Osteoblast (primary cell): ENCODE data around the gene SEMA3C. TPM values are rescaled to one million over a fixed set of nuclear protein-coding genes. Genes with fewer than 3 reads are reported as not detected.

Source experiments
- DNase-seq: peaks from one replicate; pipeline ENCODE4 v3.0.0; 2011; ENCODE audit warnings: low spot score, mixed read lengths; ENCODE audit not compliant: insufficient read length; ENCODE audit errors: missing footprints
- H2AFZ ChIP-seq: 2 replicates; pipeline ENCODE4 v1.6.0; 2011; ENCODE audit warnings: mild to moderate bottlenecking, low read length
- H3K27ac ChIP-seq: 2 replicates; pipeline ENCODE4 v1.5.1; 2011; ENCODE audit warnings: mild to moderate bottlenecking, low read depth, low read length, moderate library complexity
- H3K27me3 ChIP-seq: 2 replicates; pipeline ENCODE4 v1.6.0; 2012; ENCODE audit warnings: mild to moderate bottlenecking, control low read depth, inconsistent platforms, low read length, moderate library complexity; ENCODE audit not compliant: insufficient read depth
- H3K36me3 ChIP-seq: 2 replicates; pipeline ENCODE4 v1.5.1; 2011; ENCODE audit warnings: mild to moderate bottlenecking, low read length, control low read depth, moderate library complexity; ENCODE audit not compliant: insufficient read depth
- H3K4me1 ChIP-seq: 2 replicates; pipeline ENCODE4 v1.5.1; 2011; ENCODE audit warnings: mild to moderate bottlenecking, low read length, control low read depth, moderate library complexity; ENCODE audit not compliant: insufficient read depth
- H3K4me2 ChIP-seq: 2 replicates; pipeline ENCODE4 v1.6.0; 2011; ENCODE audit warnings: mild to moderate bottlenecking, low read length; ENCODE audit not compliant: insufficient read depth
- H3K4me3 ChIP-seq: fragments of 200-600 bp; sonication (generic); 3 replicates; pipeline ENCODE4 v1.5.1; 2012; ENCODE audit warnings: mild to moderate bottlenecking, low read length, inconsistent platforms; ENCODE audit not compliant: insufficient read depth
- H3K79me2 ChIP-seq: 2 replicates; pipeline ENCODE4 v1.6.0; 2012; ENCODE audit warnings: mild to moderate bottlenecking, low read length, control low read depth, inconsistent platforms; ENCODE audit not compliant: insufficient read depth
- H3K9me3 ChIP-seq: 2 replicates; pipeline ENCODE4 v1.5.1; 2011; ENCODE audit warnings: low read depth, low read length, control low read depth
- H4K20me1 ChIP-seq: 2 replicates; pipeline ENCODE4 v1.6.0; 2012; ENCODE audit warnings: mild to moderate bottlenecking, low read length, control low read depth; ENCODE audit not compliant: insufficient read depth
- total RNA-seq: library from RNA; depleted of rRNA; stranded (reverse); fragments of >200 nt; gene quantifications from 2 replicates; pipeline ENCODE4 v1.2.3, GENCODE V29; 2012
- TF ChIP-seq, protein P1 (sequence below): IDR thresholded peaks from 2 replicates; pipeline ENCODE4 v1.5.1; 2011; ENCODE audit warnings: mild to moderate bottlenecking, low read depth, low read length, moderate library complexity; ENCODE audit errors: extremely low read depth

Gene SEMA3C
- total RNA-seq, 1 donor, result 388 TPM

DNA sequence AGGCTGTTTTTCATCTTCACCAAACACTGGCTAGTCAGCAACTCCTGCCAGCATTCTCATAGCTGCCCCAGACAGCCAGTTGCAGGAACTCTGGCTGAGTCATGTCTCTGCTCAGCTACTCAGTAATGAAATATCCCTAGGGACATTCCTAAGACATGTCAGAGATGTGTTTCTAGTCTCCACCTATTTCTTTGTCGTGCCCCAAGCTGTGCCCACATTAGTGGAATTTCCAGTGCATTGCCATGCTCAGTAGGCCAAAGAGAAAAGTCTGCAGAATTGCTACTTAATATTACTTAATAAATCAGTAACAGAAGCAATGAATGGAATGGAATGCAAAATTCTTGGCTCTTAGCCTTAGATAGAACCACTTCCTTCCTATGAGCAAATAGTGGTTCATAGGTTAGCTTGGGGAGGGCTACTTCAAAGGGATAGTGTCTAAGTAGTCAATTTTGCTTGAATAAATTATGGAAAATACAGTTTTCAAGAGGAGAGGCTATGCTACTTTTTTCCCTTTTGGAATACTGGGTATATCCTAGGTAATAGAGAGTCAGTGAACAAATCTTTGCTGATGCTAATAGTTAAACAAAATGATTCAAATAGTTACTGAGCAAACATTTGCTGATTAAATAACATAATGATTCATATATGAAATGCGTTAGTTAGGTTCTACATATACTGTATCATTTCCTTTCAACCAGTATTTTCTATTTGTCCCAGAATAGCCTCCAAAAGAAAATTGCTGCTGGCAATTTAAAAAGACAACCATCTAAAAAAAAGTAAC lies 23.6 kb upstream of the SEMA3C start:
- Histone ChIP-seq H3K4me2 (peak overlapping the region; percentile 69), H3K27ac (peak overlapping the region; percentile 86), H3K4me3 (no peak overlapping the region), H3K79me2 (no peaks in the 10 kb centered on the region), H3K27me3 (no peaks in the 10 kb centered on the region), H2AFZ (no peak overlapping the region), H3K4me1 (peaks cover 25% of the 10 kb centered on the region), H3K36me3 (no peaks in the 10 kb centered on the region), H4K20me1 (no peaks in the 10 kb centered on the region), H3K9me3 (no peaks in the 10 kb centered on the region)
- peak; percentile 93 for DNase-seq
- TF ChIP-seq, protein P1, sequence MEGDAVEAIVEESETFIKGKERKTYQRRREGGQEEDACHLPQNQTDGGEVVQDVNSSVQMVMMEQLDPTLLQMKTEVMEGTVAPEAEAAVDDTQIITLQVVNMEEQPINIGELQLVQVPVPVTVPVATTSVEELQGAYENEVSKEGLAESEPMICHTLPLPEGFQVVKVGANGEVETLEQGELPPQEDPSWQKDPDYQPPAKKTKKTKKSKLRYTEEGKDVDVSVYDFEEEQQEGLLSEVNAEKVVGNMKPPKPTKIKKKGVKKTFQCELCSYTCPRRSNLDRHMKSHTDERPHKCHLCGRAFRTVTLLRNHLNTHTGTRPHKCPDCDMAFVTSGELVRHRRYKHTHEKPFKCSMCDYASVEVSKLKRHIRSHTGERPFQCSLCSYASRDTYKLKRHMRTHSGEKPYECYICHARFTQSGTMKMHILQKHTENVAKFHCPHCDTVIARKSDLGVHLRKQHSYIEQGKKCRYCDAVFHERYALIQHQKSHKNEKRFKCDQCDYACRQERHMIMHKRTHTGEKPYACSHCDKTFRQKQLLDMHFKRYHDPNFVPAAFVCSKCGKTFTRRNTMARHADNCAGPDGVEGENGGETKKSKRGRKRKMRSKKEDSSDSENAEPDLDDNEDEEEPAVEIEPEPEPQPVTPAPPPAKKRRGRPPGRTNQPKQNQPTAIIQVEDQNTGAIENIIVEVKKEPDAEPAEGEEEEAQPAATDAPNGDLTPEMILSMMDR, result no peak

DNA sequence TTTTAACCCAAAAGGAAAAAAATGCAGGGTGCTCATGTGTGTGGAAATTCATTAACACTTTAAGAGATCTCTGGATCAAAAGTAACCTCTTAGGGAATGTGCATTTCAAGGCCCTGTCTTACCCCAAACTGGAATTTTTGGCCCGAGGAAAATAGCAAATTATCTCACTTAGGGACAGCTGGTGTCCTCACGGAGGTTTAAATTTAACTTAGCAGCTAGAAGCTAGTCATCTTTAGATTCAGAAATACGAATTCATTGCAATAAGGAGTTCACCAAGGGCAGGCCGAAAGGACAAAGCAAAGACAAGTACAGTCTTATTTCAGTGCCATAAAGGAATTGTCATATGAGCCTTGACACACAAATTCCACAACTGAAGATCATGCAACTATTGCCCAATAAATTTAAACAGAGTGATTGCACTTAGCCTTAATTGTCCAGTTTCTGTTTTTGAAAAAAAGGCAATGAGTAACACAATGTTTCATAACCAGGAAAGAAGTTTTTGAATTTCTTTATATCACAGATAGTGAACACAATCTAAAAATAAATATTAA lies 22.4 kb upstream of the SEMA3C start:
- peak overlapping the region; percentile 86 for H3K27ac ChIP-seq
- H2AFZ ChIP-seq, result peak overlapping the region; percentile 14
- no peaks in the 10 kb centered on the region for H3K79me2 ChIP-seq
- peak overlapping the region; percentile 69 for H3K4me2 ChIP-seq
- no peaks in the 10 kb centered on the region for H3K36me3 ChIP-seq
- peaks cover 25% of the 10 kb centered on the region for H3K4me1 ChIP-seq
- no peak for DNase-seq
- H3K9me3 ChIP-seq, result no peaks in the 10 kb centered on the region
- TF ChIP-seq, protein P1, result no peak
- H3K27me3 ChIP-seq, result no peaks in the 10 kb centered on the region
- H4K20me1 ChIP-seq, result no peaks in the 10 kb centered on the region
- peak overlapping the region; percentile 7 for H3K4me3 ChIP-seq

DNA sequence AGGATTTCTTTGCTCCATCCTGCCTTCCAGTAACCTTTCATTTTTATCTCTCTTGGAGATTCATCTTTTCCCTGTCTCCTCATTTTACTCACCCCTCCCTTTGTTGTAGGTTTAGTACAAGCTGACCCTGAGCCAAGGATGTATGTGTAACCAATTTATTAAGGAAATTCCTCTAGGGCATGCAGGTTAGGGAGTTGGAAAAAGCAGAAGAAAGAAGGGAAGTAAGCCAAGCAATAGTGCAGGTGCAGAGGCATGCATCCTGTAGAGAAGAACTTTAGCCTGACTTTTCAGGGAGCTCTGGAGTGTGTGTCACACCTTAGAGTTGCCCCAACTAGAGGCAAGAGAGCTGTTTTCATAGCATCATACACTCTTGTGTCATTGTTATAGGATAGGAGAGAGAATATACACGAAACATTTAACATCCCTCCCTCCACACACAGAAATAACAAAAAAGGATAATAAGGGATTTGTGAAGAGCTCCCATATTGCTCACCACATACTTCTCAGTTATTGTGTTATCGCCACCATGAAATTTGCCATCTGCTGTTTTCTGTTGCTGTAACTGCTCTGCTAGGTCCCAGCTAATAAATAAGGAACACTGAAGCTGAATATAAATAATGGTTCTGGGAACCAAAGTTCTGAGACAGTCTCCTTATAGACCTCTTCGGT lies 21.8 kb upstream of the SEMA3C start:
- H3K79me2 ChIP-seq, result no peaks in the 10 kb centered on the region
- H3K4me1 ChIP-seq, result peaks cover 25% of the 10 kb centered on the region
- no peak overlapping the region for H2AFZ ChIP-seq
- no peaks in the 10 kb centered on the region for H3K27me3 ChIP-seq
- TF ChIP-seq, protein P1, result no peak
- peak overlapping the region; percentile 69 for H3K4me2 ChIP-seq
- H3K27ac ChIP-seq, result peak overlapping the region; percentile 86
- DNase-seq, result no peak
- H3K36me3 ChIP-seq, result no peaks in the 10 kb centered on the region
- no peaks in the 10 kb centered on the region for H3K9me3 ChIP-seq
- H4K20me1 ChIP-seq, result no peaks in the 10 kb centered on the region
- no peak overlapping the region for H3K4me3 ChIP-seq

DNA sequence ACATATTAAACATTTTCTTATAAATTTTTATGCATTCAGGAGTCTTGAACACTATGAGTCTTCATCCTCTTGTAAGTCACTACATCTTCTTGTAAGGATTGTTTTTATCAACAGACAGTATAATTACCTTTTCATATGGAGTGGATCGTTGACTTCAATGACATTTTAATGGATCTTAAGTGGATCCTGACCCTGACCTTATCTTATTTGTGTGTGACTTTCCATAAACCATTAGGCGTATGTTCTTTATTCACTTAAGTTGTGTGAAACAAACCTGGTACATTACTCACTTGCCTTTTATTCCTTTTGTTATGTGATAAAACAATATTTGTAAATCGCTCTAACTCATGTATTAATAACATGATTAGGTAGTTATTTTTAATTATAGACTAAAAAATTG lies 18.5 kb upstream of the SEMA3C start:
- Histone ChIP-seq H3K27me3 (no peaks in the 10 kb centered on the region), H4K20me1 (no peaks in the 10 kb centered on the region), H3K4me3 (no peak overlapping the region), H3K36me3 (no peaks in the 10 kb centered on the region), H3K9me3 (no peaks in the 10 kb centered on the region), H3K4me1 (peaks cover 30% of the 10 kb centered on the region), H3K4me2 (no peak overlapping the region), H3K27ac (no peak overlapping the region), H3K79me2 (no peaks in the 10 kb centered on the region), H2AFZ (no peak overlapping the region)
- TF ChIP-seq, protein P1, result no peak
- no peak for DNase-seq
